ENCODE results near the gene AMN1. TPM values are rescaled to one million over a fixed set of nuclear protein-coding genes. Genes with fewer than 3 reads are reported as not detected.

AMN1 gene
- total RNA-seq, 1 experiment from 2014 or later, result 3.9 TPM

DNA sequence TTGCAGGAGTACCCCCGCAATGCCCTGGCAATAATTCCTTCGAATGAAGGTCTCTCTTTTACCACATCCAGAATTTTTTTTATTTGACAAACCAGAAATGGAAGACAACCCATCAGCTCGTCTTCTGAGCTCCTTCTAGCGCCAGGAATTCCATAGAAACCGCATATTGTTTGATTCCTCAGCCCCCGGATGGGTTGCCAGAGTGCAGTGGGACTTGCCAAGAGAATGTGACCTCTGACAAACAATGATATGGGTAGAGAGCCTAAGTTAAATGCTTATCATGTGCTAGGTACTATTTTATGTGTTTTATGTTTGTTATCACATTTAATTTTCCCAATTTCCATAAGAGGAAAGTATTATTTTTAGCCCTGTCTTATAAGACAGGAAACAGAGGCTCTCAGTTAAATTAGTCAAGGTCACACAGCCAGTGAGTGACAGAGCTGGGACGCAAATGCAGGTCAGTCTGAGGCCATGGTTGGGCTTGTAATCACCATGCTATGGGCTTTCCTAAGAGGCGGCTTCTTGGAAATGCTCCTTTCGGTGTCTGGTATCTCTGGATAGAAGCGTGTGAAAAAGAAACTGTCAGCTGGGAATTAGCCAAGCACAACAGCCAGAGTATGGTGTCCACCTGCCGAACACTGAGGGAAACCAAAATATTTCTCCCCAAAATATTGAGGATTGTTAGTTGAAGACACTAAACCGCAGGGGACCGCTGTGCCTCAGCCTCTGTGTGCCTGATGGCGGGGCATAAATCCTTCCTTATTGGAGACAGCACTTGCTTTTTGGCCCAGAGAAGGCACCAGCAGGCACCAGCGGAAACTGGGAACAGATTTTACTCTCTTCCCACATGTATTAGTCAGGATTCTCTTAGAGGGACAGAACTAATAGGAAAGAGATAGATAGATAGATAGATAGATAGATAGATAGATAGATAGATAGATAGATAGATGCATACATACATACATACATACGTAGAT, 98.8 kb downstream of the AMN1 start:
- Histone ChIP-seq H3K9ac (ENCODE audit: low read length) (no peak overlapping the region), H3K9me3 (ENCODE audit: low read length) (no peaks in the 10 kb centered on the region), H3K27me3 (ENCODE audit: low read length) (no peaks in the 10 kb centered on the region), H3K4me1 (ENCODE audit: insufficient read depth, low read length) (no peaks in the 10 kb centered on the region), H3K36me3 (ENCODE audit: low read depth, low read length) (no peaks in the 10 kb centered on the region), H3K79me2 (ENCODE audit: low read length) (no peaks in the 10 kb centered on the region), H3K27ac (ENCODE audit: low read length) (no peak overlapping the region), H3K4me3 (ENCODE audit: low read length) (no peak overlapping the region), H2AFZ (ENCODE audit: low read length) (no peak overlapping the region), H3K9me2 (replicated peaks; ENCODE audit: low read length) (no peaks in the 10 kb centered on the region), H3K4me2 (ENCODE audit: low read length) (no peak overlapping the region), H4K20me1 (ENCODE audit: low read length) (no peaks in the 10 kb centered on the region), H3F3A (ENCODE audit: low read length, unreplicated experiment) (no peaks in the 10 kb centered on the region)
- TF ChIP-seq EZH2 (IDR thresholded peaks at IDR 0.05; ENCODE audit: low read length, unreplicated experiment), result no peak
- TF ChIP-seq, protein P1, sequence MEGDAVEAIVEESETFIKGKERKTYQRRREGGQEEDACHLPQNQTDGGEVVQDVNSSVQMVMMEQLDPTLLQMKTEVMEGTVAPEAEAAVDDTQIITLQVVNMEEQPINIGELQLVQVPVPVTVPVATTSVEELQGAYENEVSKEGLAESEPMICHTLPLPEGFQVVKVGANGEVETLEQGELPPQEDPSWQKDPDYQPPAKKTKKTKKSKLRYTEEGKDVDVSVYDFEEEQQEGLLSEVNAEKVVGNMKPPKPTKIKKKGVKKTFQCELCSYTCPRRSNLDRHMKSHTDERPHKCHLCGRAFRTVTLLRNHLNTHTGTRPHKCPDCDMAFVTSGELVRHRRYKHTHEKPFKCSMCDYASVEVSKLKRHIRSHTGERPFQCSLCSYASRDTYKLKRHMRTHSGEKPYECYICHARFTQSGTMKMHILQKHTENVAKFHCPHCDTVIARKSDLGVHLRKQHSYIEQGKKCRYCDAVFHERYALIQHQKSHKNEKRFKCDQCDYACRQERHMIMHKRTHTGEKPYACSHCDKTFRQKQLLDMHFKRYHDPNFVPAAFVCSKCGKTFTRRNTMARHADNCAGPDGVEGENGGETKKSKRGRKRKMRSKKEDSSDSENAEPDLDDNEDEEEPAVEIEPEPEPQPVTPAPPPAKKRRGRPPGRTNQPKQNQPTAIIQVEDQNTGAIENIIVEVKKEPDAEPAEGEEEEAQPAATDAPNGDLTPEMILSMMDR (conservative IDR thresholded peaks at IDR 0.05; ENCODE audit: low read depth, low read length), result no peak
- TF ChIP-seq EZH2phosphoT487 (IDR thresholded peaks at IDR 0.05; ENCODE audit: borderline replicate concordance, low read length), result no peak
- ChIA-PET CTCF (no interaction called here), POLR2A (ENCODE audit: unreplicated experiment) (no interaction called here)
- intact Hi-C loops (cut with micrococcal nuclease), result loop anchor here (10.0 kb wide), 2 partner anchors 155 to 375 kb away; no protein-coding TSS in a partner anchor
- DNase-seq, result no peak
- ATAC-seq, result no peak
- no TSS peak for BruUV-seq (replicated peaks)

DNA sequence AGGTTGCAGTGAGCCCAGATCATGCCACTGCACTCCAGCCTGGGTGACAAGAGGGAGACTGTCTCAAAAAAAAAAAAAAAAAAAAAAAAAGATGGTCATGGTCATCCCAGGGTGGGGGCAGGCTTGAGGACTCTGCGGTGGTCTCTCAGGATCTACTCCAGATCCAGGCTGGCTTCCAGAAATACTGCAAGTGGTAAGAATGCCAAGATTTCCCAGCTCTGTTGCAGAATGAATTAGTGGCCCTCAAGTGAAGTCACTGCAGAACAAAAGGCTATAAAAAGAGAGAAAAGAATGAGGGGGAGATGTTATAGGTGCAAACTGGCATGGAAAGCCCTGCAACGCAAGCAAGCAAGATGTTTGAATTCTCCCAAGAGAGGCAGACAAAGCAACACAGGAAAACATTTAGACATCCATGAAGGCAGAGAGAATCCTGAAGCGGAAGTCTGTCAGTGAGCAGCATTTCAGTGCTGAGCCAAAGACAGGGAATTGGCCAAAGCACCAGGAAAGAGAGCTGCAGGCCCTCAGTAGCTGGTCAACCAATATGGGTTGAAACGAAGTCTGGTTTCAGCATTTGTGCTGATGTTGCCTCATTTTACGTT, 101.3 kb downstream of the AMN1 start:
- CTCF ChIA-PET, result no interaction called here
- no TSS peak for BruUV-seq (replicated peaks)

More for the DNA sequence above, 101.3 kb downstream of the AMN1 start:
- Histone ChIP-seq H3K9me3 (ENCODE audit: low read length) (no peaks in the 10 kb centered on the region), H3F3A (ENCODE audit: low read length, unreplicated experiment) (no peaks in the 10 kb centered on the region), H3K27me3 (ENCODE audit: low read length) (no peaks in the 10 kb centered on the region), H3K36me3 (ENCODE audit: low read depth, low read length) (no peaks in the 10 kb centered on the region), H3K4me3 (ENCODE audit: low read length) (no peak overlapping the region), H4K20me1 (ENCODE audit: low read length) (no peaks in the 10 kb centered on the region), H3K9me2 (replicated peaks; ENCODE audit: low read length) (no peaks in the 10 kb centered on the region), H3K27ac (ENCODE audit: low read length) (no peak overlapping the region), H3K79me2 (ENCODE audit: low read length) (no peaks in the 10 kb centered on the region), H2AFZ (ENCODE audit: low read length) (no peak overlapping the region), H3K4me2 (ENCODE audit: low read length) (no peak overlapping the region), H3K9ac (ENCODE audit: low read length) (no peak overlapping the region), H3K4me1 (ENCODE audit: insufficient read depth, low read length) (no peaks in the 10 kb centered on the region)
- no peak for DNase-seq
- no peak for ATAC-seq
- intact Hi-C loops (cut with micrococcal nuclease), result no loop called here
- TF ChIP-seq EZH2phosphoT487 (IDR thresholded peaks at IDR 0.05; ENCODE audit: borderline replicate concordance, low read length), result no peak
- no peak for TF ChIP-seq EZH2 (IDR thresholded peaks at IDR 0.05; ENCODE audit: low read length, unreplicated experiment)
- TF ChIP-seq, protein P1 (conservative IDR thresholded peaks at IDR 0.05; ENCODE audit: low read depth, low read length), result no peak
- POLR2A ChIA-PET (ENCODE audit: unreplicated experiment), result no interaction called here

All from PC-3 (cell line).